ENCODE data around the gene EMC8.

The EMC8 gene

DNA sequence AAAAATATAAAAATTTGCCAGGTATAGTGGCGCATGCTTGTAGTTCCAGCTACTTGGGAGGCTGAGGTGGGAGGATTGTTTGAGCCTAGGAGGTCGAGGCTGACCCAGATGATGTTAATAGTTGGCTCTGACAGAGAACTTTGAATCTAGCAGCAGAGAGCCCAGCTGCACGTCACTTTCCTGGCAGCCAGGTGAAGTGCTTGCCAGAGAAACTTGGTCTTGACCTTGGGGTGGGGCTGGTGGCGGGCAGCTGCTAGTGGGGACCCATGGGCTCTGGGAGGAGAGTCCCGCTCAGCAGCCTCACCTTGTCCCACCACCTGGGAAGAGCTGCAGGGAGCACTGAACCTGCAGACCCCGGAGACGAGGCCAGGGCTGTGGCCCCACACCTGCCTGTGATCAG lies 45.4 kb downstream of the EMC8 start:
- TF ChIP-seq, protein P1, sequence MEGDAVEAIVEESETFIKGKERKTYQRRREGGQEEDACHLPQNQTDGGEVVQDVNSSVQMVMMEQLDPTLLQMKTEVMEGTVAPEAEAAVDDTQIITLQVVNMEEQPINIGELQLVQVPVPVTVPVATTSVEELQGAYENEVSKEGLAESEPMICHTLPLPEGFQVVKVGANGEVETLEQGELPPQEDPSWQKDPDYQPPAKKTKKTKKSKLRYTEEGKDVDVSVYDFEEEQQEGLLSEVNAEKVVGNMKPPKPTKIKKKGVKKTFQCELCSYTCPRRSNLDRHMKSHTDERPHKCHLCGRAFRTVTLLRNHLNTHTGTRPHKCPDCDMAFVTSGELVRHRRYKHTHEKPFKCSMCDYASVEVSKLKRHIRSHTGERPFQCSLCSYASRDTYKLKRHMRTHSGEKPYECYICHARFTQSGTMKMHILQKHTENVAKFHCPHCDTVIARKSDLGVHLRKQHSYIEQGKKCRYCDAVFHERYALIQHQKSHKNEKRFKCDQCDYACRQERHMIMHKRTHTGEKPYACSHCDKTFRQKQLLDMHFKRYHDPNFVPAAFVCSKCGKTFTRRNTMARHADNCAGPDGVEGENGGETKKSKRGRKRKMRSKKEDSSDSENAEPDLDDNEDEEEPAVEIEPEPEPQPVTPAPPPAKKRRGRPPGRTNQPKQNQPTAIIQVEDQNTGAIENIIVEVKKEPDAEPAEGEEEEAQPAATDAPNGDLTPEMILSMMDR (IDR thresholded peaks at IDR 0.05) = no peak

DNA sequence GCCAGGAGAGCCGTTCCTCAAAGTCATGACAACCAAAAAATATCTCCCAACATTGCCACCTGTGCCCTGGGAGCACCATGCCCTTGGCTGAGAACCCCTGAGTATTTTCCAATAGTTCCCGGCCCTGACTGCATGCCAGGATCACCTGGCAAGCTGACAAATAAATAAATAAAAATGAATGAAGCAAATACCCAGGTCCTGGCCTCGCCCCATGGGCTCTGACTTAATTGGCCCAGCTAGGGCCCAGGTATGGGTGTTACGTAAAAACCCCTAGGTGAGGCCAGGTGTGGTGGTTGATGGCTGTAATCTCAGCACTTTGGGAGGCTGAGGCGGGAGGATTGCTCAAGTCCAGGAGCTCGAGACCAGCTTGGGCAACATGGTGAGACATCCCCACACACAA lies 45.8 kb downstream of the EMC8 start:
- TF ChIP-seq, protein P1 (IDR thresholded peaks at IDR 0.05) = no peak

DNA sequence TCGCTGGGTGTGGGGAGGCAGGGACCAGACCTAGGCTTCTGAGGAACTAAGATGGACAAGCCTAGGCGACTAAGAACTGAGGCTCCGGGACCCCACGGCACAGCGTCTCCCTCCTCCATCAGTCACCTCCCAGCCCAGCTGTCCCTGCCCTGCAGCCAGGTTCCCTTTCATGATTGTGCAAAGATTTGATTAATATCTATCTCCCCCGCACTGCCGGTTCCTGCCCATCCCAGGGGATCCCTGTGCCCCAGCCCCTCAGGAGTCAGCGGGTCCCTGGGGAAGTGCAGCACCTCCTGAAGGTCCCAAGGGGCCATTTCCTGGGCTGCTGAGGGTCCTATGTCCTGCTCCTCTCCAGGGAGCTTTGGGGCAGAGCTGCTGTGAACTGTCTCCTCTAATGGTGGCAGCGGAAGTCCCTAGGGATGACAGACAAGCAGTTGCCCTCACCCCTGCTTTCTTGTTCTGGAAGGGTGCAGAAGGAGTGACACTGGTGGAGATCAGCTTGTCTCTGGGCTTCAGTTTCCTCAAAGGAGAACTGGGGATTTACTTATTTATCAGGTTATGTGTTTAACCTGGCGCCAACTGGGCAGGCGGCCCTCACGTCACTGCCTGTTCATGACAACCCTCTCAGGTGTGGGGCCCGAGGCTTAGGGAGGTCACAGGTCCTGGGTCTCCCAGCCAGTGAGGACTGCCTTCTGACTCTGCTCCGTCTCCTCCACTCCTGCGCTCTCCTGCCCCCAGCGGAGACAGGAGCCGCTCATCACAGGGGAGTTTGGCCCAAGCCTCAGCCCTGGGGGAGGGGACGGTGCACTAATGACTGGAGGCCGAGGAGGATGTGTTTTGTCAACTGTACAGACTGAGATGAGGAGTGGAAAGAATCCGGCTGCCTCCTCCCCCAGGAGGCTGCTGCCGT lies 46.6 kb downstream of the EMC8 start:
- TF ChIP-seq, protein P1 (IDR thresholded peaks at IDR 0.05) = peak; percentile 48; the same call in 1 of the 2 replicates

DNA sequence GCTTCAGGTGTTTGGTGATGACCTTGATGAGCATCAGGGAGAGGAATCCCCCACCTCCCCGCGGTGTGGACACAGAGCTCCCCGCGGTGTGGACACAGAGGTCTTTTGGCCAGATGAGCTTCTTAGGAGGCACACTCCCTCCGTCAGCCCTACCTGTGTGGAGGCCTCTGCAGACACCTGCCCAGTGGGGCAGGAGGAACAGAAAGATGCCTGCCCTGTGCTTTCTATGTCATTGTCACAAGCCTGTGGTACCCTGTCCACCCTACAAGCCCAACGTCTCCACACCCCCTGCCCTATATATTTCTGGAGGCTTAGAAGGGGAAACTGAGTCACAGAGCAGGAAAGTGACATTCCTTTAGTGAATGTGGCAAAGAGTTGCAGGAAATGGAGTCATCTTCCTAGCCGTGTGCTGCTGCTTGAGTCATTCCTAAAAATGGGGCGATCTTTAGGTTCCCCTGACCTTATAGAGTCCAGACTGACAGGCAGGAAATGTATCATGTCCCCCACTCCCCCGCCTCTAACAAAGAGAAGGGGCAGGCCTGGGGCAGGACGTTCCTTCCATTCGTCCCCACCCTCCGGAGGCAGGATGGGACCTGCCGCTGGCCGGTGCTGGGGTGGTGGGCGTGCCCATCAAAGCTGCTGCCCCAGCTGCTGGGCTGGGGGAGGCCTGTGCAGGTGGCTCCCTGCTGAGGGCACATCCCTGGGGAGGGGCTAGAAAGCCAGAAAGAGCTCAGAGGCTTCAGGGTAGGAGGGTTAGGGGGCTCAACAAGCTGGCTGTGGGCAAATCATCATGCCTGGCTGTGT lies 47.4 kb downstream of the EMC8 start:
- TF ChIP-seq, protein P1 (IDR thresholded peaks at IDR 0.05) = no peak

DNA sequence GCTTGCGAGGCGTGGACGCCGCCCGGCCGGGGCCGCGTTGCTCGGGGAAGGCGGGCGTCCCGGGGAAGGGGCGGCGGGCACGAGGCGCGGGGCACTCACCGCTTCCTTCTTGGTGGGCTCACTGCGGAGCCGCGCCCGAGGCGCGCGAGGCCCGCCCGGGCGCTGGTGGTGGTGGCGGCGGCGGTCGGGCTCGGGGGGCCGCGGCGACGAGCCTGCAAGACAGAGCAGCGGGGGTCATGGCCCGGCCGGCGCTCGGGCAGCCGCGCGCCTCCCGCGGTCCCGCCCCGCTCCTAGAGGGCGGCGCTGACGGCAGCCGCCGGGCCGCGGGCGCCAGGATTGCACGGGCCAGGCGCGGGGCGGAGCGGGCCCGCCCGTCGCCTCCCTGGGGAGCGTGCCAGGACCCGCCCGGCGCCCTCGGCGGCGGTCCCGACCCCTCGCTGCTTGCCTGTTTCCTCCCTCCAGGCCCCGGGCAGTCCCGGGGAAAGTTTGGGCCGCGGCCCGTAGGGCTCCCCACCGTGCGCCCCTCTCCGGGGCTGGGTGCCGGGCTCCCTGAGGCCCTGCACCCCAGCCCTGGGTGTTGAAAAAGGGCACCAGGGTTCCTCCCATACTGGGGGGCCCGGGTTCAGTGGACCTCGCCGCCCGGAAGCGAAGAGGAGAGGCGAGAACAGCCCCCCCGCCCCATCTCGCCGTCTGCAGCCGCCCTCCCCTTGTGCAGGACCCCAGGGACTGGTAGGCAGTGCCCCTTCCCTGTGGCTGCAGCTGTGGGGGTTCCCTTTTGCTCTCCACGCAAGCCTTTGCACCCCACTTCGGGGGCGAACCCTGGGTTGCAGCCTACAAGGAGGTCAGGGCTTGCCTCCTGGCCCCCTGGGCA lies 48.3 kb downstream of the EMC8 start, which contains the start of gene C16orf74:
TSS of gene C16orf74 (minus strand) at position 270 of the 871 bp plus-strand sequence. CDS start 15,879 bp downstream, outside the sequence.
- TF ChIP-seq, protein P1 (IDR thresholded peaks at IDR 0.05) = no peak

DNA sequence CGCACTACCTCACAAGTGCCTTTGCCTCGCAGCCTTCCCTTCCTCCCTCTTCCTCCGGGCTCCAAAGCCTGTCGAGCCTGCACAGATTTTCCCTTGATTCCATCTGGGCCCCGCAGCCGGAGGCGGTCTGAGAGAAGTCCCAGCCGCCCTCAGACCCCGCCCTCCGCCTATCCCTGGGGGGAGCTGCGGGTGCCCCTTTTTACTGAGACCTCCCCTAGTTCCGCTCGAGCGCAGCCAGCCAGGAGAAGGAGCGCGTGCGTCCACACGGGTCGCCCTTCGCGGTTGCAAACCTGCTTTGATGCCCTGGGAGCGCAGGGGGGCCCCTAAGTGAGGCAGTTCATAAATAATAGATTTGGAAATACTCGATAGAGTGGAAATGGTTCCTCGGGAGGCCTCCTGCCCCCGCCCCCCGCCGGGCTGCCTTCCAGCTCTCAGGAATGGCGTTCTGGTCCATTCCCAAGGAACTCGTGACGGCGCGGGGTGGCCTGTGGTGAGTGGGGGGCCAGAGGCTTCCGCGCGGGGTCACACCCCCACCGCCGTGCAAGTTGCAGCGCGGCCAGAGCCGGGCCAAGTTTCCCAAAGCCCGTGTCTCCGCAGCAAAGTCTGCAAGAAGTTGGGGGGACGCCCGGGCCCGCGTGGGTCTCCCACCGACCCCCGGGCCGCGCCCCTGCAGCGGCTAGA lies 49.1 kb downstream of the EMC8 start:
- TF ChIP-seq, protein P1 (IDR thresholded peaks at IDR 0.05) = no peak

All from LNCAP (cell line).